Central memory CD4-positive, alpha-beta T cell (primary cell): ENCODE data around the gene SLC26A6.

ENCODE experiments used
- DNase-seq: peaks from one replicate; pipeline ENCODE4 v3.0.0; 2022
- total RNA-seq, 3 experiments: gene quantifications; one replicate each; lab custom pipeline; 2026; lab: John Stamatoyannopoulos, UW

The SLC26A6 gene, protein sequence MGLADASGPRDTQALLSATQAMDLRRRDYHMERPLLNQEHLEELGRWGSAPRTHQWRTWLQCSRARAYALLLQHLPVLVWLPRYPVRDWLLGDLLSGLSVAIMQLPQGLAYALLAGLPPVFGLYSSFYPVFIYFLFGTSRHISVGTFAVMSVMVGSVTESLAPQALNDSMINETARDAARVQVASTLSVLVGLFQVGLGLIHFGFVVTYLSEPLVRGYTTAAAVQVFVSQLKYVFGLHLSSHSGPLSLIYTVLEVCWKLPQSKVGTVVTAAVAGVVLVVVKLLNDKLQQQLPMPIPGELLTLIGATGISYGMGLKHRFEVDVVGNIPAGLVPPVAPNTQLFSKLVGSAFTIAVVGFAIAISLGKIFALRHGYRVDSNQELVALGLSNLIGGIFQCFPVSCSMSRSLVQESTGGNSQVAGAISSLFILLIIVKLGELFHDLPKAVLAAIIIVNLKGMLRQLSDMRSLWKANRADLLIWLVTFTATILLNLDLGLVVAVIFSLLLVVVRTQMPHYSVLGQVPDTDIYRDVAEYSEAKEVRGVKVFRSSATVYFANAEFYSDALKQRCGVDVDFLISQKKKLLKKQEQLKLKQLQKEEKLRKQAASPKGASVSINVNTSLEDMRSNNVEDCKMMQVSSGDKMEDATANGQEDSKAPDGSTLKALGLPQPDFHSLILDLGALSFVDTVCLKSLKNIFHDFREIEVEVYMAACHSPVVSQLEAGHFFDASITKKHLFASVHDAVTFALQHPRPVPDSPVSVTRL
- total RNA-seq: 22.2 to 34.1 (median 28.3) reads per million in 3 experiments

DNA sequence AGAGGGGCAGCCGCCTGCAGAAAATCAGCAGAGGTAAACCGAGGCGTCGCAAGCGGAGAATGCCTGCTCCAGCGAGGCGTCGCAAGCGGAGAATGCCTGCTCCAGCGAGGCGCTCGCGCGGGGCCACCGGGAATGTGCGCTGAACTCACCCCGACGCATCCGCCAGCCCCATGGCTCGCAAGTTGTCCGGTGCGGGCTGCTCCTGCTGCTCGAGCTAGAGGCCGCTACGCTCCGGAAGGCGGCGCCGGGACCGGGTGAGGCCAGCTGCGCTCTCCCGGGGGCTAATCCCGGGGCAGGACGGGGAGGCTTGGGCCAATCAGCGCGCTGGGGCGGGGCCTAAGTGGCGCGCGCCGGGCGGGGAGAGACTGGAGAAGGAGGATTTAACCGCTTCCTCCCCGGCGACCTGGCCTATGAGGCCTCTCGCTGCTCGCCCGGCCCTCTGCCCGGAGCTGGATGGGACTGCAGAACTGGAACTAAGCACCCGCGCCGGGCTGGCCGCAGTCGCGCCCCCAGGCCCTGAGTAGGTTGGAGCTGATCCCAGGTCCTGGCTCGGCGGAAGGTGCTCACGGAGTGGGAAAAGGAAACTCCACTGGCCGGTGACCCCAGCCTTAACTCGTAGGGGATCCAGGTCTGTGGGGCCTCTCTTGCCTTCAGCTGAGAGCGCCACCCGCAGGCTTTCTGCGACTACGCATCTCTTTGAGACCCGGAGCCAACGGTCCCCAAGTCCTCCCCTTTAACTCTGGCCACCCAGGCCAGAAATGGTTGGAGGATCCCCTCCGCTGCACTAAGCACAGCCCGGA lies at the start of gene SLC26A6:
Gene SLC26A6, minus strand, starts transcription at position 240 of the 800 bp plus-strand sequence. Its CDS starts 68 bp downstream, at position 172.
- peak; percentile 89 for DNase-seq

- no peak for DNase-seq
These were observed 49.4 kb upstream of the SLC26A6 start for GRCh38 chr3:48684480-48685143.

GRCh38 chr3:48684054-48684349 lies 48.7 kb upstream of the SLC26A6 start:
- no peak for DNase-seq

GRCh38 chr3:48682786-48683185 lies 47.5 kb upstream of the SLC26A6 start:
- no peak for DNase-seq

- no peak for DNase-seq
These were observed 46.8 kb upstream of the SLC26A6 start for GRCh38 chr3:48681974-48682610.

DNA sequence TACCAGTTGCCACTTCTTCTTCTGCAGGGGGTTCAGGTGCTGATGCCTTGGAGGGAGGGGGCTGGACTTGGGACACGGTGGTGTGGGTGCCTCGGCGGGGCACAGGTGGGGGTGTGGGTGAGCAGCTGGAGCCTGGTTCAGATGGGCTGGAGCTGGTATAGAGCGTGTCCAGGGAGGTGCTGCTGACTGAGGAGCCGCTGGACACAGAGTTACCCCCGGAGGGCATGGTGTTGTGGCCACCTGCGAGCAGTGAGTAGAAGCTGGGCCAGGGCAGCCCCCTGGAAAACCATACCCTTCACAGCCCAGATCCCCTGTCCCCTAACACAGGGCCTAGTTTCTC lies 46.2 kb upstream of the SLC26A6 start:
- no peak for DNase-seq

DNA sequence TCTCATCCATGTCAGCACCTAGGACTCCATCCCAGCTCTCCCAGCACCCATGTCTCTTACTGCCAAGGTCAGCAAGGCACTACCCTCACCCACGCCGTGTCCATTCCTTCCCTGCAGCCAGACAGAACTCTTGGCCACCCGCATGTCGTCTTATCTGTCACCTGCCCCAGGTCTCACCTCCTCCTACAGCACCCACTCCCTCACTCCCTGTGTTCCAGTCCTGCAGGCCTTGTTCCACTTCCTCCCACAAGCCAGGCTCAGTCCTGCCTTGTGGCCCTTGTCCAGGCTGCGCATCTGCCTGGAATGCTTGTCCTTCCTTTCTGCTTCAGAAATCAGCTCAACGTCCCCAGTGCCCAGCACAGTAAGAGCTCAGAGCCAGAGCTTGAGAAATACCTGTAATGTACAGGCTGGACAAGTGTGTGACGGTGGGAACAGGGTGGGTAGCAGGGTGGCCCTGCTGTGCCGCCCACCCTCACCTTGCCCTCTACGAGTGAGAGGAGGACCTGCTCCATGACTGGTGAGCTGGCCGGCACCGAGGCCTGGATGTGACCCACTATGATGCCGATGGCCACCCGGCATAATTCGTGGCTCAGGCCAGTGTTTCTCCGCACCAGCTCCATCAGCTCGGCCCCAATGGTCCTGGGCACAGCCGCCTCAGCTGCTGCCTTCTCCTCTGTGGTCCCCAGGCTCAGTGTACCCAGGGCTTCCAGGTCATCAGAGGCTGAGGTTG lies 45.7 kb upstream of the SLC26A6 start:
- DNase-seq: no peak

DNA sequence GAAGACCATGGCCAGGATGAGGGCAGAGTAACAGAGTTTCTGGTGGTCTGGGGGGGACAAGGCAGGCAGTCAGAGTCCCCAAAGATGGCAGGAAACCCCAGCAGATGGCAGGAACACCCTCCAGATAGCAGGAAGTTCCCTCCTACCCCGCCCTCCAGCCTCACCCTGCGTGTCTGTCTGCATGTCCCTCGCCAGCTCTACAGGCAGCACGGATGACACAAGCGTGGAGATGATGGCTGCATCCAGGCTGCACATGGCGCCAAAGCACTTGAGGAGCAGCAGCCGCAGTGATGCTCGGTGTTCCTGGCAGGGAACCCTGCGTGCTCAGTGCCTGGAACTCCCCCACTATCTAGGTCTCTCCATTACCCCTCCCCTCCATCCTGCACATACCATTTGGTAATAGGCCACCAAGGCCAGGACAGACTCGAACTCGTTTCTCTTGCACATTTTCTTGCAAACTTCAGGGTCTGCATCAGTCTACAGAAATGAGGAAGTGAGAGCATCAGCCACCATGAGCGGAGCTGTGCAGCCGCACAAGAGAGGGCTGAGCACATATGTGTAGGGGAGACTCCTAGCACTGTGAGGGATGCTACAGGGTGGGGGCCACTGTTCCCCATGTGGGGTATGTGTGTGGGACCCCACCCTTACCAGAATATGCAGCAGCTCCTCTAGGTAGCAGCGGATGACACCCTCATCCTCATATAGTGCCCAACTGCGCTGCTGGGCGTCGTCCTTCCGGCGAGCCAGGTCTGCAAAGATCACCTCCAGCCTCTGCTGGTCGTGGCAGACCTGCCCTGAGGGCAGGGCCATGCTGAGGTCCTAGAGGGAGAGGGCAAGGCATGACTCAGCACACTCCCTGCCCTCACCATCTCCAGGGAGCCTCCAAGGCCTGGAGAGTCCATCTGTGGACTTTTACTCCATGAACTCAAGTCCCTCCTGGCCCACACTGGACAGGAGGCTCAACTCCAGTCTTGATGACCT lies 44.4 kb upstream of the SLC26A6 start:
- DNase-seq: no peak

DNA sequence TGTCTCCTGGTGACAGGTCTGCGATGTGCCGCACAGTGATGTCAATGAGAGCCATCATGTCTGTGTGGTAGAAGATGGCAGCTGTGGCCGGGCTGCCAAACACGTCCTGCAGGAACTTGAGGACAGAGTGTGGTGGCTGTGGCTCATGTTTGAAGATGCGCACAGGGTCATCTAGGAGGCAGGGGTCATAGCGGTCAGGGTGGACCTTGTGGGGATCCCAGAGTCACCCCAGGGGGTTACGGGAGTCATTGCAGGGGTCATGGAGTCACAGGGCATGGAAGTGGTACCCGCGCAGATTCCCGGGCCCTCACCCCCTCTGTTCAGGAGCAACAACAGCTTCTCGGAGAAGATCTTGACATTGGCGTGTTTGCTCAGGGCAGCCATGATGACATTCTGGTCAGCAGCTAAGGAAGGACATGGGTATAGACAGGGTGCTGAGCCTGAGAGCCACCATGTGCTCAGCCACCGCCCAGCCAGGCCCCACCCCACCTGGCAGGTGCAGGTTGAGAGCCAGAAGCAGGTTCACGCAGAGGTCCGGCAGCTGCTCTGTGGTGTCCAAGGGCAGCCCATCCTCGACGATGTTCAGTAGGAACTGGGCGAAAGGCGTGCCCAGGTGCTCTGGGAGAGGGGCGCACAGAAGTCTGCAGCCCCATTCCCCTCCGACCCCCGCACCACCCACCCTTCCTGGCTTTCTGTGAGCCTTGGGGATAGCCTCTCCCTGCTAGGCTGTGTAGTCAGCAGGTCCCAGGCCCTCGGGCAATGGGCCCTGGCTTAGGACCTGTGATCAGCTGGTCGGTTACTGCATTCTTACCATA lies 43.5 kb upstream of the SLC26A6 start:
- no peak for DNase-seq

GRCh38 chr3:48678056-48678455 lies 42.8 kb upstream of the SLC26A6 start:
- no peak for DNase-seq

DNA sequence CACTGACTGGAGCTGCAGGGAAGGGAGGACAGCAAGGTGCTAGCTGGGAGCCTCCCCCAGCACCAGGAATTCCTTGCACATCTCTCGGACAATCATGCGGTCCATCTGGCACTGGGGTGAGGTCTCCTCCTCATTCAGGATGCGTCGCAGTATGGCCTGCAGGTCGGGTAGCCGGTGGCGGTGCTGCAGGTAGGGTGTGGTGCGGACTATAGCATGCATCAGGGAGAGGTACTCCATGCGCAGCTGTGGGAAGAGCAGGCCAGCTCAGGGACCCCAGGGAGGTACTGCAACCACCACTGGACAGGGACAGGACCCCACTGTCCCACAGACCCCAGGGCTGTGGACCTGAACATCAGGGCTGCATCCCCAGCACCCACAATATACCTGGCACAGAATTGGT lies 39.2 kb upstream of the SLC26A6 start:
- no peak for DNase-seq

DNA sequence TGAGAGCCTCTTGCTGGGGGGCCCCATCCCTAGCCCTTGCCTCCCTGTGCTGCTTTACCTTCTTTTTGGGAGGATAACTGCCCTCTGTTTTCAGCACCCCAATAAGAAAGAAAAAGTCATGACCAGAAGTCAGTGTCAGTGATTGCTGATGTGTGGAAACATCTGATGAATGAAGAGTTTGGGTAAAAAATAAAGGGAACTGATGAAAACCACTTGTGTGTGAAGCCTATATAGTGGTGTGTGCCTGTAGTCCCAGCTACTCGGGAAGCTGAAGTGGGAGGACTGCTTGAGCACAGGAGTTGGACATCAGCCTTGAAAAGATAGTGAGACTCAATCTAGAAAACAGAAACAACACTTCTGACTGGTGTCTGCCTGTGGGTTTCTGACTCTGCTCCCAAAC lies 37.3 kb upstream of the SLC26A6 start:
- DNase-seq: no peak

DNA sequence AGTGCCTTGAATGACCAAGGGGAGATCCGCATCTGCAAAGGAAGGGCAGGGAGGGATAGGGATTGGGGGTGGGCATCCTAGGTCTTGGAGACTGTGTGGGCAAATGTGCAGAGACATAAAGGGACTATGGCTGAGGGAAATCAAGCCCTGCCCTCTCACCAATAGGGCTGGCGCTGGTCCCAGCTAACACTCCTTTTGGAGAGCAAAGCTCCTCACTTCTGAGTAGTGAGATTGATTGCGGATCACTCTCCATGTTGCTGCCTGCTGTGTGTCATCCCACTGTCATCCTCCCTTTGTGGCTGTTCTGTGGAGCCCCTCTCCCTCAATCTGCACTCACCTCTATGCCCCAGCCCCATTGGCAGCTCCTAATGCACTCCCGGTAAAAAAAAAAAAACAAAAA lies 29.7 kb upstream of the SLC26A6 start:
- no peak for DNase-seq

- no peak for DNase-seq
These were observed 29.0 kb upstream of the SLC26A6 start for GRCh38 chr3:48664313-48664644.

GRCh38 chr3:48663489-48664312 lies 28.4 kb upstream of the SLC26A6 start:
- DNase-seq: peak; percentile 81

- peak; percentile 60 for DNase-seq
These were observed 27.7 kb upstream of the SLC26A6 start, which contains the start of gene CELSR3 for GRCh38 chr3:48662753-48663488. Gene CELSR3 (minus strand): TSS chr3:48662886. CDS start chr3:48662634, 252 bp downstream.

DNA sequence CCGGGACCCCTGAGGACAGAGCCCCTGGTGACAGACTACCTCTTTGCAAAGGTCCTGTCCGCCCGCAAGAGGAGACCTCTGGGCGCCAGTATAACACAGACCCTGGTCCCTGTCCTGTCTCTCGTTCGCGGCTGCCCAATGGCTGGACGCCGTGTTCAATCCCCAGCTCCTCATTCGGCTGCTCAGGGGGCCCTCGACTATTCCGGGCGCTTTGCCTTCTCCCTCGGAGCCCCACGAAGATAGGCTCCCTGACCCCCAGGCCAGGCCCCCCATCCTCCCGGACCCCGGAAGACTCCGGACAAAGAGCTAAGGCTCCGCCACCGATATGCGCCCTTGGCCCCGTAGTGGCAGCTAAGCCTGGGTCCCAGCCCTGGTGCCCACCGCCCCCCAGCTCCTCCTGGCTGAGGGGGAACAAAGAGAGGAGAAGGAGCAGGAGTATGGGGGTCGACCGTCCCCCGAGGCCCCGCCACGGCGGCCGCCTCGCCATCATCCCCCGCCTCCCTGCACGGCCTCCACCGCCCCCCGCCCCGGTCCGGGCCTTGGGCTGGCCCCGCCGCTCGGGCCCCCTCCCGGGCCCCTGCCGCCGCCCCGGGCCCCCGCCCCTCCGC lies 27.0 kb upstream of the SLC26A6 start:
- DNase-seq: no peak
